CD4-positive, alpha-beta T cell (primary cell): ENCODE results near the gene ARL5A. TPM values are rescaled to one million over a fixed set of nuclear protein-coding genes. Genes with fewer than 3 reads are reported as not detected.

Experiments used
- ATAC-seq: fragments of 200-7000 bp; cut with Tn5 transposase; one replicate; pipeline ENCODE4 v1.10.0; 2022; ENCODE audit warnings: mild to moderate bottlenecking; ENCODE audit not compliant: poor library complexity
- CTCF ChIA-PET: fragments of 350-600 bp; sonication (Branson Sonifier 250); formaldehyde crosslinking; loops from one replicate; lab custom pipeline; 2021; ENCODE audit warnings: antibody characterized with exemption, inconsistent platforms; lab: Charles Lee
- POLR2A ChIA-PET: fragments of 350-600 bp; sonication (Branson Sonifier 250); formaldehyde crosslinking; loops from one replicate; lab custom pipeline; 2021; ENCODE audit warnings: antibody characterized with exemption, inconsistent platforms; lab: Charles Lee
- DNase-seq, 14 experiments: peaks; one replicate each; pipeline ENCODE4 v3.0.0-alpha.2; 2013 to 2020; ENCODE audit warnings: mixed read lengths in 2 of 14
- H3K27ac ChIP-seq, 2 donors: one replicate each; pipeline versions ENCODE4 v1.5.1 to v1.7.0; 2013; ENCODE audit warnings: low read length in 2 of 2, low read depth in 1 of 2, mild to moderate bottlenecking in 1 of 2
- H3K27me3 ChIP-seq, 2 experiments: 1 replicate in 1 of 2; 2 replicates in 1 of 2; pipeline versions ENCODE4 v1.6.1 to v1.7.0; 2013; ENCODE audit warnings: low read length in 2 of 2, control low read depth in 1 of 2, mild to moderate bottlenecking in 1 of 2, moderate library complexity in 1 of 2; ENCODE audit not compliant: insufficient read depth in 2 of 2, control insufficient read depth in 1 of 2
- H3K36me3 ChIP-seq: one replicate; pipeline ENCODE4 v1.6.1; 2013; ENCODE audit warnings: low read length, control low read depth; ENCODE audit not compliant: insufficient read depth
- H3K4me1 ChIP-seq: one replicate; pipeline ENCODE4 v1.6.1; 2013; ENCODE audit warnings: low read length, control low read depth; ENCODE audit not compliant: insufficient read depth
- H3K4me3 ChIP-seq: one replicate; pipeline ENCODE4 v1.5.1; 2013; ENCODE audit warnings: mild to moderate bottlenecking, low read length, moderate library complexity
- H3K9me3 ChIP-seq, 2 experiments: 1 replicate in 1 of 2; 2 replicates in 1 of 2; pipeline versions ENCODE4 v1.6.1 to v1.7.0; 2013; ENCODE audit warnings: low read length in 2 of 2, mild to moderate bottlenecking in 2 of 2, control low read depth in 1 of 2, moderate library complexity in 1 of 2; ENCODE audit not compliant: control insufficient read depth in 1 of 2, insufficient read depth in 1 of 2
- H3K27ac Mint-ChIP-seq: one replicate; pipeline ENCODE4 v1.8.0; 2020; ENCODE audit warnings: mixed read lengths
- H3K27me3 Mint-ChIP-seq: one replicate; pipeline ENCODE4 v1.8.0; 2021; ENCODE audit warnings: mixed read lengths
- H3K36me3 Mint-ChIP-seq: one replicate; pipeline ENCODE4 v1.8.0; 2021; ENCODE audit warnings: low read depth, mixed read lengths
- H3K4me1 Mint-ChIP-seq: one replicate; pipeline ENCODE4 v1.8.0; 2021; ENCODE audit warnings: low read depth, mixed read lengths
- H3K4me3 Mint-ChIP-seq: one replicate; pipeline ENCODE4 v1.8.0; 2020; ENCODE audit warnings: mild to moderate bottlenecking, mixed read lengths
- H3K9me3 Mint-ChIP-seq: one replicate; pipeline ENCODE4 v1.8.0; 2020; ENCODE audit warnings: mixed read lengths
- CTCF ChIP-seq: fragments of 200-600 bp; IDR thresholded peaks from one replicate; pipeline ENCODE4 v1.8.0; 2022; ENCODE audit warnings: antibody characterized with exemption, mild to moderate bottlenecking
- intact Hi-C, 2 experiments: fragments of 100-400 bp; cut with DNase I in 1 of 2; cut with micrococcal nuclease in 1 of 2; formaldehyde crosslinking; loops; one replicate each; pipeline versions ENCODE4 v1.15.1 to v1.9.0; 2023 to 2025; cut with DNase I, micrococcal nuclease
- total RNA-seq, 174 experiments: library from RNA in 2 of 174; stranded (reverse) in 2 of 174; gene quantifications; one replicate each; pipeline ENCODE4 v1.2.3 and lab custom pipeline; 2021 to 2026

The ARL5A gene
- total RNA-seq, 2 experiments from 2014 or later = 16.9 to 20.5 TPM

GRCh38 chr2:151782378-151783132 lies 45.7 kb downstream of the ARL5A start:
- ChIA-PET CTCF (interaction anchor here (0.7 kb wide), 1 partner anchor 28 kb away, joined by 3 read pairs; no protein-coding TSS in a partner anchor), POLR2A (no interaction called here)
- Histone ChIP-seq H3K27me3 (no peaks in the 10 kb centered on the region), H3K4me3 (no peak overlapping the region), H3K4me1 (no peaks in the 10 kb centered on the region), H3K27ac (no peak overlapping the region), H3K36me3 (peaks cover 3% of the 10 kb centered on the region), H3K9me3 (no peaks in the 10 kb centered on the region)
- TF ChIP-seq CTCF = no peak
- intact Hi-C loops = no loop called here
- Mint-ChIP-seq H3K36me3 (peaks cover 67% of the 10 kb centered on the region), H3K4me1 (no peaks in the 10 kb centered on the region), H3K27me3 (no peaks in the 10 kb centered on the region), H3K9me3 (peaks cover 2% of the 10 kb centered on the region), H3K4me3 (no peak overlapping the region), H3K27ac (no peak overlapping the region)
- no peak for ATAC-seq
- DNase-seq = no peak

- Mint-ChIP-seq H3K4me3 (no peak overlapping the region), H3K27me3 (no peaks in the 10 kb centered on the region), H3K36me3 (peaks cover 76% of the 10 kb centered on the region), H3K9me3 (peaks cover 2% of the 10 kb centered on the region), H3K4me1 (no peaks in the 10 kb centered on the region), H3K27ac (no peak overlapping the region)
- no peak overlapping the region for H3K4me3 ChIP-seq
- intact Hi-C loops = no loop called here
- DNase-seq = no peak
- H3K27ac ChIP-seq = no peak overlapping the region
- no peak for ATAC-seq
- ChIA-PET CTCF (no interaction called here), POLR2A (no interaction called here)
- H3K36me3 ChIP-seq = peaks cover 3% of the 10 kb centered on the region
- no peak for TF ChIP-seq CTCF
- H3K4me1 ChIP-seq = no peaks in the 10 kb centered on the region
- no peaks in the 10 kb centered on the region for H3K27me3 ChIP-seq
- H3K9me3 ChIP-seq = no peaks in the 10 kb centered on the region
These were observed 46.6 kb downstream of the ARL5A start for GRCh38 chr2:151781642-151782041.

DNA sequence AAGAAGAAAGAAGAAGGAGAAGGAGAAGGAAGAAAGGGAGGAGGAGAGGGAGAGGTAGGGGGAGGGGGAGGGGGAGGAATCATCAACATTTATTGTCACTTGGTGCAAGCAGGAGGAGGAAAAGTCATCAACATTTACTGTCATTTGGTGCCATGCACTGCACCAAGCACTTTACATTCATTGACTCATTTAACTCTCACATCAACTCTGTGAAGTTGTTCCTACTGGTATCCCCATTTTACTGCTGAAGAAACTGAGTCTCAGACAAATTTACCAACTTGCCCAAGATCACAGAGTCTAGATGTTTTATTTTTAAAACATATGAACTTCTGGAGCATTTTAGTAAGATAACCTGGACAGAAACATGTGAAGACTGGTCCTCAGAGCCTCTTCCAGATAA lies 47.3 kb downstream of the ARL5A start:
- Mint-ChIP-seq H3K27me3 (no peaks in the 10 kb centered on the region), H3K27ac (no peak overlapping the region), H3K4me1 (no peaks in the 10 kb centered on the region), H3K36me3 (peaks cover 76% of the 10 kb centered on the region), H3K4me3 (no peak overlapping the region), H3K9me3 (peaks cover 2% of the 10 kb centered on the region)
- intact Hi-C loops = no loop called here
- POLR2A ChIA-PET = no interaction called here
- Histone ChIP-seq H3K9me3 (no peaks in the 10 kb centered on the region), H3K27me3 (no peaks in the 10 kb centered on the region), H3K4me3 (no peak overlapping the region), H3K27ac (no peak overlapping the region), H3K4me1 (no peaks in the 10 kb centered on the region), H3K36me3 (peaks cover 3% of the 10 kb centered on the region)
- ATAC-seq (no peak), DNase-seq (no peak)
- CTCF ChIA-PET = no interaction called here
- no peak for TF ChIP-seq CTCF
